Measurements from ENCODE around the gene TMEM98.
"Not testable (repeated sequence)": the region's sequence is repeated elsewhere in the genome, so short reads cannot be mapped to it uniquely, and the experiment has no call there.

TMEM98 gene

DNA sequence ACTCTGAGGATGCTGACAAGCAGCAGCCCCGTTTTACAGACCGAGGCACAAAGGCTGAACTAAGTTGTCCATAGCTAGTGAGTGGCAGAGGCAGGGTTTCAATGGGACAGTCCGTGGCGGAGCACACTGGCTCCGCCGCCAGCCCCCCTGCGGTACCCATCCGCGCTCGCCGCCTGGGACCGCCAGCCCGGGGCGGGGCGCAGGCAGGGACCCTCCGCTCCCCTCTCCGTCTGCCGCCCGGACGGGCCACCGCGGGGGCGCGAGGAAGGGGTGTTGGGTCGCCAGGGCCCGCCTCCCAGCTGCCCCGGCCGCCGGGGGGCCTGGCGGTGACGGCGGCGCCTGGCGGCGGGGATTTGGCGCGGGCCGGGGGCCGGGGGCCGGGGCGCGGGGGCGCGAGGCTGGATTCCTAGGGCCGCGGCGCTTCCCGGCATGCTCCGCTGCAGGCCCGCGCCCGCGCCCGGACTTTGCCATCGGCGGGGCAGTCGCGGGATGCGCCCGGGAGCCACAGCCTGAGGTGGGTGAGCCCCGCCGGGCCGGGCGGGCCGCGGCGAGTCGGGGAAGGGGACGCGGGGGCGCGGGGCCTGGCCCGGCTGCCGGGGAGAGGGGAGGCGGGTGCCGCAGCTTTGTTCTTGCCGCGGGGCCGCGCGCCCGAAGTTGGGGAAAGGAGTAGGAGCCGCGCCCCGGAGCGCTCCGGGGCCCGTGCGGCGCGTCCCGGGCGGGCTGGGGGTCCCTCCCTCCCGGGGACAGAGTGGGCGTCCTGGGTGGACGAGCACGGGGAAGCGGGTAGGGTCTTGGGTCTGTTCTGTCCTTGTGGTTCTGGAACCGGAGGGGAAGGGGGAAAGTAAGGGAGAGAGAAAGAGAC lies at the start of gene TMEM98:
TMEM98 (plus strand) TSS at position 430 of the 862 bp plus-strand sequence. CDS start 3,376 bp downstream, outside the sequence.
- peak; percentile 23 for DNase-seq

DNA sequence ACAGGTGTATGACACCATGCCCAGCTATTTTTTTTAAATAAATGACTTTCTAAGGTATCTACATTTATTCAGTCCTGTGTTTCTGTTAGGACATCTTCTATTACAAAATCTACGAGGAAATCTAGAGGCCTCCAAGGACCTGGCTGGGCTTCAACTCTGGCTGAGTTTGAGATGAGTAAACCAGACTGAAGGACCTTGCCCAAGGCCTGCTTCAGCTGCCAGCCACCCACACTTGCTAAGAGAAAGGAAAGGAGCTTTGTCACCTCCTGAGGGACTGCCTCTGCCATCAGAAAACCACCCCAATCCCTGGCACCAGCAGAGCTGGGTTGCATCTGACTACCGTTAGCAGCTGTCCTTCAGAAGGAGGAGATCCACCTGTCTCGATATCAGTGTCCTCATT lies 49.7 kb upstream of the TMEM98 start:
- DNase-seq, result no peak

- DNase-seq, result no peak
These were observed 48.8 kb upstream of the TMEM98 start for GRCh38 chr17:32879134-32879533.

DNA sequence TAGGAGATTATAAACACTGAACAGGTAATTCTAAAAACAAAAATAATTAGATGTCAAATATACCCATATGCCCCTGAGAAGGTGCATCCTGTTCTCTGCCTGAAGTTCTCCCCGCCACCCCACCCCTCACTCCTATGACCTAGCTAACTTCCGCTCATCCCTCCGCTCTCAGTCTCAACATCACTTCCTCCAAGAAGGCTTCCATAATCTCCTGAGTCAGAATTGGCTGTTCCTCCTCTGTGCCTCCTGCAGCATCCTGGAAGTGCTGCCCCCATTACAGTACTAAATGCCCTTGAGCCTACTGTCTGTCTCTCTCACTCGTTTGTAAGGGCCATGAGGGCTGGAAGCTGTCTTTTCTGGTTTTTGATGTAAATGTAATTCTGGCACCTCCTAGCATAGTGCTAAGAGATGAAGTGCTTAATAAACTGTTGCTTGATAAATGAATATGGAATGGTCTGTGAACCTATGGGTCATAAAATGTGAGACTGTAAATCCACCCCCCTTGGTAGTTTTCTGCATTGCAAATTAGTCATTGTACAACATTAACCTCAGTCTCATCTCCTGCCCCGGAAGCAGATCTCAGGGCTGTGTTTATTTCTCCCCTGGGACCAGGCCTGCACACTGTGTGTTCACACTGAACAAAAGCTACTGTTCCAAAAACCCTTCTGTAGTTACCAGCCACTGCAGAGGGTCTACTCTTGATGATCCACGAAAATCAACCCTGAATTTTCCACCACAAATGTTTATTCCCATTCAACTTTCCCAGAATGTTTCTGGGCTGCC lies 47.1 kb upstream of the TMEM98 start:
- no peak for DNase-seq

DNA sequence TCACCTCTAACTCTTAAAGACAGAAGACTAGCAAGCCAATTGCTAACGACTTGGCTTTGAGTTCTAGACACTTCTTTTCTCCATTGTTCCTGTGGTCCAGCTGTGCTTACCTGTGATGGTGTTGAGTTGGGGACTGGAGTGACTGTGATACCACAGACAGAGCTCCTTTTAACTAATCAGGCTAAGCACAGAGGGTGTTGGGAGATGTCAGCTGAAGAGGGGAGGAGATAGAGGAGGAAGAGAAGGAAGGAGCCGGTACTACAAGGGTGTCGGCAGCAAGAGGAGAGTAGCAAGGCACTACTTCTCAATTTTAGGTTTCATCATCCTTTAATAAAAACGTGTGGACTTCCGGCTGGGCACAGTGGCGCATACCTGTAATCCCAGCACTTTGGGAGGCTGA lies 45.9 kb upstream of the TMEM98 start:
- no peak for DNase-seq

GRCh38 chr17:32882734-32883133 lies 45.2 kb upstream of the TMEM98 start:
- no peak for DNase-seq

GRCh38 chr17:32886951-32887350 lies 41.0 kb upstream of the TMEM98 start:
- DNase-seq, result peak; percentile 21

GRCh38 chr17:32887410-32887809 lies 40.5 kb upstream of the TMEM98 start:
- not testable (repeated sequence) for DNase-seq

- no peak for DNase-seq
These were observed 33.7 kb upstream of the TMEM98 start for GRCh38 chr17:32894245-32894644.

DNA sequence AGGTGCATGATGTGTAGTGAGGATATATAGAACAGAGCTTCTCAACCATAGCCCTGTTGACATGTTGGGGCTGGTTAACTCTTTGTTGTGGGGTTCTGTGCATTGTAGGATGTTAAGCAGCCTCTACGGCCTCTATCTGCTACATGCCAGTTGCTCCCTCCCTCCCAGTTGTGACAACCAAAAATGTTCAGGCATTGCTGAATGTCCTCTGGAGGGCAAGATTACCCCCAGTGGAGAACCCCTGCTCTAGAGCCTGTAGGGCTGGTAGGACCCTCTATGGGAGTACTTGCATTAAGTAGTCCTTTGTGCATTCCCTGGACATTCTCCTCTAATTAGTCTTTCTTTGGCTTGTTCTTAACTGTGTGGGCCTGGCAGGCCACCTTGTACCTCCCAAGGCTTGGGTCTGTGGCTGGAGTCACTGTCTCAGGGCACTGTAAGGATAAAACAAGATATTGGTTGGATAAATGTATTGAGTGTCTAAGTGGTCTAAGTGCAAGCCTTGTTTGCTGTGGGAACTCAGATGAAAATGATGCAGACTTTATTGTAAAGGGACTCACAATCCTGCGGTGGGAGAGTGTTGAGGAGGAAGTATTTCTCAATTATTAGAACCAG lies 31.2 kb upstream of the TMEM98 start:
- no peak for DNase-seq

DNA sequence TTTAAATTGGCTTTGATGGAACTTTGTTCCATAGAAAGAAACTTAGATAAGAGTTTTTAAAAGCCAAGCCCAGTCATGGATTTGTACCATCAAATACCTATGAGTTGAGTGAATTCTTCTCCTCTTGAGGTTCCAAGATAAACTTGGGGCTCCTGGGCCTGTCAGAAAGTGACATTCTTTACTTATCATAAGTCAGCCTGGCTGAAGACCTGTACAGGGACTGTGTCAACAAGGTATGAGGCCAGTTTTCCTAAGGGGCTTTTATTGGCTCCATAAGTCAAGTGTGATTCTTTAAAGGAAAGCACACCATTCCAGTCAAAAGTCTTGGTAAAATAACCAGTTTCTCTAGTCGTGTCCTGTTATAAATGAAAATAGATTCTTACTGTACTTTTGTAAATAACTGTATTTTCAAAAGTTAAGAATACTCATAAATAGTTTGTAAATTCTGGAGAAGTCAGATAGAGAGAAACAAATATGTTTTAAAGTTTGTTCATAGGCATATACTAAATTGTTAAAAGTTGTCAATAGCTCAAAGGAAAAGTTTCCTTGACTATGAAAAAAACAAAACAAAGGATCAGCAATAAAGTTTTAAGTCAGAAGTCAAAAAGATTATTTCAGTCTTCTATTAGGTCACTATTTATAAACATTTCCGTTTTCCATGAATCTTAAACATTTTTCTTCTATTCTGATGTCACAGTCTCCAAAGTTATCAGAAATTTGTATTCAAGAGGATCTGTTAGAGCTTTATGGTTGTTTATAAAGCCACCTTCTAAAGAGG lies 28.5 kb upstream of the TMEM98 start:
- no peak for DNase-seq

GRCh38 chr17:32901743-32902142 lies 26.2 kb upstream of the TMEM98 start:
- no peak for DNase-seq

DNA sequence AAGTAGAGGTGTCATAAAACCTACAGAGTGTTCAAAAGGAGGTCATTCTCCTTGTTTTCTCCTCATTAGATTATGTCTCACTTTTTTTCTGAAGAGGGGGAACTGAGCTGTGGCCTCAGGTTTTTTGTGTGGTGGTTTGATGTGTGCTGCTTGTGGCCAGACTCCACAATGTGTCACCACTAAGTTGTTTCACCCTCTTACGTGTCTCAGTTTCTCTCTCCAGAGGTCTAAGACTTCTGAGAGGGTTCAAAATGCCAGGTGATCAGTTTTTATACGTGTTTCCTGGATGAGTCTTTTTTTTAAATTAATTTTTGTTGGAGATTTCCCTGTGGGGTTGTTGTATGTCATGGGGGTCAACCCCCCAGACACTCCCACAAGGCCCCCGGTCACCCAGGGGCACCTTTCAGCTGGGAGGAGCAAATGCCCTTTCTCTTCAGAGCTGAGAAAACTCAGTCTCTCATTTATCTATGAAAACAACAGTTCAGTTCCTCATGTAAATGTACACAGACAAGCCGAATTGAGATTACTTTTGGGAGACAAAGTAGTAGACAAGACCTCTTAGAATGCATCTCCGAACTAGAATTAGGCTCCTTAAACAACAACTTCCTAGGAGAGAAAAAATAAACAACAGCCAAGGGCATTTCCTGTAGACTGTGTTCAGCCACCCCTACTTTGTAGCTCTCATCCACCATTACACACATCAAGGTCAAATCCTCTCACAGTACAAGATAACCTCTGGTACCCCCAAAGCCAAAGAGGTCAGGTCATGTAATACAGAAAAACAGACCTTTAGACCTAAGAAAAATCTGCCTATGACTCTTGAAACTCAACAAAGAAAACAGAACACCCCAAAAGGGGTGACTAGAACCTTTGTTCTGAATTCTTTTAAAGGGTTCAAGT lies 23.9 kb upstream of the TMEM98 start:
- DNase-seq, result no peak

- DNase-seq, result no peak
These were observed 23.1 kb upstream of the TMEM98 start for GRCh38 chr17:32904891-32905290.

DNA sequence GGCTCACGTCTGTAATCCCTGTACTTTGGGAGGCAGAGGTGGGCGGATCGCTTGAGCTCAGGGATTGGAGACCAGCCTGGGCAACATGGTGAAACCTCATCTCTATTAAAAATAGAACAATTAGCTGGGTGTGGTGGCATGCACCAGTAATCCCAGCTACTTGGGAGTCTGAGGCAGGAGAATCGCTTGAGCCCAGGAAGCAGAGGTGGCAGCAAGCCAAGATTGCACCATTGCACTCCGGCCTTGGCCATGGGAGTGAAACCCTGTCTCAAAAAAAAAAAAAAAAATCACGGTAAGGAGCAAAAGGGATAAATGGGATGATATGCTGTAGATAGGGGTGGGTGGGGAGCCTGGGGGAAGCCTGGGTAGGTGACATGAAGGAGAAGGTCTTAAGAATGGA lies 20.4 kb upstream of the TMEM98 start:
- DNase-seq, result no peak

DNA sequence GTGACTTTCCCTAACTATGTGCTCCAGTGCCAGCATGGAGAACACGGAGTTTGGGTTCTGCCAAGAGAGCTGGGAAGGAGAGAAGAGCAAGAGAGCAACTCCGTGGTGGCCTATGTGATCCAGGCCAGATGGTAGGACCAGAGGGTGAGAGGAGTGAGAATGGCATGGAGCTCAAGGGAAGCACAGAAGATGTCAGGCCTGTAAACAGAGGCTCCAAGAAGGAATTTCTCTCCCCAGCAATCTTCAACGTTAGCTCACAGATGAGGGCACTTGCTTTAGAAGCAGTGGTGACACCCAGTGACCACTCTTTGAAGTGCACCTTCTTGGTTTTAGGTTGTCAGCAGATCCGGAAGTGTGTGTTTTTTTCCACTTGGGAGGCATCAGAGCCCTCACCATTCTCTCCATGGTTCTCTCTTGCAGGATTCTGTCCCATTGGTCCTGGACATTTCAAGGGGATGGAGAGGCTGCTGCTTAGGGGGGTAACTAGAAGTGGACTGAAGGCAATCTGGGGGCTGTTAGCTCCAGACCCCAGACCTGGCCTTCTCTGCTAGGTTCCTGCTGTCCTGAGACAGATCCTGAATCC lies 18.1 kb upstream of the TMEM98 start:
- peak; percentile 68 for DNase-seq

DNA sequence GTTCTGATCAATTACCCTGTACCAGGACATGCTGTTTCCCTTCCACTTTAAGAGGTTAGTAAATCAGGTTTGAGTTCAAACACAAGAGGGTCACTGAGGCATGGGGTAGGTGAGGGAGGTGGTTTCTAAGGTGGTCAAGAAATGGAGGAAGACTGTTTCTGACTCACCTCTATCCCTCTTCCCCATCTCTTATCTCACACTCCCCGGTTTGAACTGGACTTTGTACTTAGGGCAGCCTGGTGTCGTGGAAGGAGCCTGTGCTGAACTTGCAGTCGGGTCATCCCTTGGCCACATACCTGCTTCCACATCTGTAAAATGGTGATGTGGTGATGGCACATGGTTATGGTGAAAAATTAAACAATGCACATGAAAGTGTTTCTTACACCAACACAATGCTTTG lies 17.2 kb upstream of the TMEM98 start:
- DNase-seq, result no peak

- DNase-seq, result no peak
These were observed 15.6 kb upstream of the TMEM98 start for GRCh38 chr17:32912218-32912897.

DNA sequence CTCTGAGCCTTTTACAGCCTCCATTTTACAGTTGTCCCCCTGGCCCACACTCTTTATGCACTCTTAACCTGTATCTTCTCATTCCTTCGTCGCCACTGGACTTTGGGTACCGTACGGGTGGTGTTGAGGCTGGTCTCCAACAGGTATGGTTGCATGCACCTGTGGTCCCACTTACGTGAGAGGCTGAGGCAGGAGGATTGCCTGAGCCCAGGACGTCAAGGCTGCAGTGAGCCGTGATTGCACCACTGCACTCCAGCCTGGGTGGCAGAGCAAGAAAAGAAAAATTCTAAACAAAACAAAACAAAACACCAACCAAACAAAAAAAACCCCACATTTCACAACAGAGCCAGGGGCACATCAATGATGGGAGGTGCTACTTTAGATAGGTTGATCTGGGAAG lies 14.4 kb upstream of the TMEM98 start:
- no peak for DNase-seq

GRCh38 chr17:32914181-32914580 lies 13.8 kb upstream of the TMEM98 start:
- no peak for DNase-seq

DNA sequence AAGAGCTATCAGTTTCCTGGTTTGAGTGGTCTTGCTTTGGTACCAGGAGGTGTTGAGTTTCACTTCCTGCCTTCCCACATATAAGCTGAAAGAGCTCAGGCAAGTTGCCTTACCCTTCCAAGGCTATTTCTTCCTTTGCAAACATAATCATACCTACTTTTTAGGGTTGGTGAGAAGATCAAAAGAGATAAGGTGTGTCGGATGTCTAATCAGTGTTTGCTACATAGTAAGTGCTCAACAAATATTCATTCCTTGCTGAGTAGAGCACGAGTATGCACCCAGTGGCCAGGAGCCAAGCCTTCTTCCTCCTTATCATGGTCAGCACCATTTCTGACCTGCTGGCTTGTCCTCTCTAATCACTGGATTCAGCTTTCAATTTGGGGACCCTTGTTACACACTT lies 12.7 kb upstream of the TMEM98 start:
- no peak for DNase-seq

Data from NCI-H345 (cell line).